Activated CD8-positive, alpha-beta T cell treated with anti-CD3 and anti-CD28 coated beads for 36 hours (primary cell): ENCODE results near the gene PMPCA. TPM values are rescaled to one million over a fixed set of nuclear protein-coding genes. Genes with fewer than 3 reads are reported as not detected.

Source experiments
- ATAC-seq: fragments of 200-7000 bp; cut with Tn5 transposase; one replicate; pipeline ENCODE4 v1.10.0; 2021; ENCODE audit warnings: mild to moderate bottlenecking, moderate library complexity
- CTCF ChIA-PET: fragments of 350-600 bp; sonication (Branson Sonifier 250); formaldehyde crosslinking; loops from one replicate; lab custom pipeline; 2021; ENCODE audit warnings: antibody characterized with exemption; lab: Charles Lee
- POLR2A ChIA-PET: fragments of 350-600 bp; sonication (Branson Sonifier 250); formaldehyde crosslinking; loops from one replicate; lab custom pipeline; 2021; ENCODE audit warnings: antibody characterized with exemption; lab: Charles Lee
- DNase-seq: peaks from one replicate; pipeline ENCODE4 v3.0.0-alpha.2; 2020
- H3K27ac Mint-ChIP-seq: one replicate; pipeline ENCODE4 v1.8.0; 2021; ENCODE audit warnings: mild to moderate bottlenecking, mixed read lengths
- H3K27me3 Mint-ChIP-seq: one replicate; pipeline ENCODE4 v1.8.0; 2021; ENCODE audit warnings: mixed read lengths
- H3K36me3 Mint-ChIP-seq: one replicate; pipeline ENCODE4 v1.8.0; 2021; ENCODE audit warnings: low read depth, mixed read lengths
- H3K4me1 Mint-ChIP-seq: one replicate; pipeline ENCODE4 v1.8.0; 2021; ENCODE audit warnings: low read depth, mixed read lengths
- H3K4me3 Mint-ChIP-seq: one replicate; pipeline ENCODE4 v1.8.0; 2021; ENCODE audit warnings: mild to moderate bottlenecking, moderate library complexity, mixed read lengths
- H3K9me3 Mint-ChIP-seq: one replicate; pipeline ENCODE4 v1.8.0; 2021; ENCODE audit warnings: mixed read lengths
- intact Hi-C: fragments of 100-400 bp; cut with micrococcal nuclease; formaldehyde crosslinking; loops from one replicate; pipeline ENCODE4 v1.10.0; 2022
- total RNA-seq, 2 experiments: library from RNA; stranded (reverse); gene quantifications; one replicate each; pipeline ENCODE4 v1.2.3, GENCODE V29; 2021
- TF ChIP-seq, protein P1 (sequence below): fragments of 200-600 bp; IDR thresholded peaks from one replicate; pipeline ENCODE4 v1.8.0; 2022; ENCODE audit warnings: antibody characterized with exemption, mild to moderate bottlenecking

PMPCA gene
- total RNA-seq, 2 experiments from 2014 or later = 128 to 140 TPM

DNA sequence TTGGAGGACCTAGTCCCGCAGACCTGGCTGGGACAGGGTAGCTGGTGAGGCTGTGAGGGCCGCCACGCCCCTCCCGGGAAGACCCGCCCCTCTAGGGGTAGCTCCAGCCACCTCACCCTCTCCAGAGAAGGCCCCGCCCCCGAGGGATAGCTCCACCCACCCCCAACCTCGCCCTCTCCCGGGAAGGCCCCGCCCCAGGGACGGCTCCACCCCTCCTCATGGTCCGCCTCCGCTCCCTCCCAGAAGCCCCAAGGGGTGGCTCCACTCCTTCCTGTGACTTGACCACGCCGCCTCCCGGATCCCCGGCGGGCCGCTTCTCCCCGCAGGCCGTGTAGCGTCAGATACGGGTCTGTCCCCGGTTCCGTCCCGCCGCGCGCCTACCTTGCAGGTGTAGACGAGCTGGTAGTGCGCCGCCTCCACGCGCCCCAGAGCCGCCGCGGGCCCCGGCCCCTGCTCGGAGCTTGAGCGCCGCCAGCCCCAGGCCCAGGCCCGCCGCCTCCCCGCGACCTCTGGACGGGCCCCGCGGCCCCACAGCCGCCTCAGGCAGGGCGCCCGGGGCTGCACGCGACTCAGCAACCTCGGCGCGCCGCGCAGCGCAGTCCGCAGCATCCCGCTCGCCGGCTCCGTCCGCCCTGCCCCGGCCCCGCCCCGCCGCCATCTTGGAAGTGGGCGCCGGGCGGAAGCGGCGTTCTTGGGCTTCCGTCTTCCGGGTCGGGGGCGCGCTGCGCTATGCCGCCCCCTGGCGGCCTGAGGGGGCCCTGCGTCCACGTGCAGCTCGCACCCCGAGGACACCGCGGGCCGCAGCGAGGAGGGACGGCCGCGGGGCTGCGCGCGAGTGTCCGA is 47.1 kb upstream of the PMPCA start, which contains the start of gene DNLZ:
DNLZ (minus strand) TSS at position 639 of the 843 bp plus-strand sequence; CDS start at position 609, 30 bp downstream.
- ChIA-PET CTCF (interaction anchor here (0.7 to 2.5 kb wide), 18 partner anchors 12 to 120 kb away, joined by 3 to 14 read pairs (median 4); partner anchors contain the start of genes ENTR1 and PMPCA), POLR2A (interaction anchor here (0.6 to 1.9 kb wide), 22 partner anchors 9 to 396 kb away, joined by 3 to 14 read pairs (median 4); partner anchors contain the start of genes CARD9, ENTR1, GPSM1 and PMPCA)
- H3K27ac Mint-ChIP-seq = peak within 1 kb of the TSS; percentile 89
- TF ChIP-seq, protein P1, sequence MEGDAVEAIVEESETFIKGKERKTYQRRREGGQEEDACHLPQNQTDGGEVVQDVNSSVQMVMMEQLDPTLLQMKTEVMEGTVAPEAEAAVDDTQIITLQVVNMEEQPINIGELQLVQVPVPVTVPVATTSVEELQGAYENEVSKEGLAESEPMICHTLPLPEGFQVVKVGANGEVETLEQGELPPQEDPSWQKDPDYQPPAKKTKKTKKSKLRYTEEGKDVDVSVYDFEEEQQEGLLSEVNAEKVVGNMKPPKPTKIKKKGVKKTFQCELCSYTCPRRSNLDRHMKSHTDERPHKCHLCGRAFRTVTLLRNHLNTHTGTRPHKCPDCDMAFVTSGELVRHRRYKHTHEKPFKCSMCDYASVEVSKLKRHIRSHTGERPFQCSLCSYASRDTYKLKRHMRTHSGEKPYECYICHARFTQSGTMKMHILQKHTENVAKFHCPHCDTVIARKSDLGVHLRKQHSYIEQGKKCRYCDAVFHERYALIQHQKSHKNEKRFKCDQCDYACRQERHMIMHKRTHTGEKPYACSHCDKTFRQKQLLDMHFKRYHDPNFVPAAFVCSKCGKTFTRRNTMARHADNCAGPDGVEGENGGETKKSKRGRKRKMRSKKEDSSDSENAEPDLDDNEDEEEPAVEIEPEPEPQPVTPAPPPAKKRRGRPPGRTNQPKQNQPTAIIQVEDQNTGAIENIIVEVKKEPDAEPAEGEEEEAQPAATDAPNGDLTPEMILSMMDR = peak; percentile 98
- peaks cover 7% of the 10 kb centered on the region for H3K36me3 Mint-ChIP-seq
- intact Hi-C loops = no loop called here
- peak within 1 kb of the TSS; percentile 81 for H3K4me3 Mint-ChIP-seq
- H3K27me3 Mint-ChIP-seq = no peaks in the 10 kb centered on the region
- H3K9me3 Mint-ChIP-seq = no peaks in the 10 kb centered on the region
- DNase-seq (peak; percentile 97), ATAC-seq (peak; percentile 95)
- H3K4me1 Mint-ChIP-seq = peaks cover 11% of the 10 kb centered on the region

DNA sequence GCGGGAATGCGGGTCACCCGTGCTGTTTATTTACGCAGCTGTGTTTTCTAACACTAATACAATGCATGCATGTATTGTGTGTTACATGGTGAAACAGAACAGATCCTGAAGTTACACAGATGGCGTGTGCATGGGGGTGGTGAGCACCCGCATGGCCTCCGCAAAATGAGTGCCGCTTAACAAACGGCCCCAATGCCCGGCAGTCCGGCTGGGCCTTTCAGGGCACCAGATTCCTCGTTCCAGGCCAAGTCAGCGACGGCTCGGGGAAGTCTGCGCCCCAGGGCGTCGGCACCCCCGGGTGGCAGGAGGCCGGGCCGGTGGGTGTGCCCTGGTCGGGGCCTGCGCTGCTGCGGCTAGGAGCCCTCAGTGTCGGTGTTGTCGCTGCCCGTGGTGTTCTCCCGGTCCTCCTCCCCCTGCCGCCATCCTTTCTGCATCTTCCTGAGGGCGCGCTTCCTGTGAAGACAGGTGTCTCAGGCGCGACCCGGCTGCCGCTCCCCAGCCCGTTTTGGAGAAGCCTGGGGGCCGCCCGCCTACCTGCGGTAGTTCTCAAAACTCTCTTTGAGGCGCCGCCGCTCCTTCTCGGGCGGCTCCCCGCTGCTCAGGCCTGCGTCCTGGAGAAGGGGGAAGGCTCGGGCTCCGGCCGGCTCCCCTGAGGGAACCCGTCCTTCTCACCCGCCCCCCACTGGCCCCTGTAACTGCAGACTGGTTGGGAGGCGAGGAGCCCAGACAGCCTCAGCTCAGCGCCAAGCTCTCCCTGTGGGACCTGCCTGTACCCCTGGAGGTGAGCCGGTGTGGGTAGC is 46.3 kb upstream of the PMPCA start:
- CTCF ChIA-PET = interaction anchor here (0.7 to 2.5 kb wide), 14 partner anchors 11 to 121 kb away, joined by 3 to 14 read pairs (median 4); partner anchors contain the start of genes ENTR1 and PMPCA
- Mint-ChIP-seq H3K27ac (no peak overlapping the region), H3K4me1 (peaks cover 11% of the 10 kb centered on the region), H3K9me3 (no peaks in the 10 kb centered on the region), H3K4me3 (peak overlapping the region; percentile 46), H3K27me3 (no peaks in the 10 kb centered on the region), H3K36me3 (peaks cover 7% of the 10 kb centered on the region)
- intact Hi-C loops = no loop called here
- TF ChIP-seq, protein P1 = peak; percentile 49
- POLR2A ChIA-PET = interaction anchor here (0.6 to 1.9 kb wide), 20 partner anchors 9 to 397 kb away, joined by 3 to 14 read pairs (median 4); partner anchors contain the start of genes CARD9, ENTR1, GPSM1 and PMPCA
- ATAC-seq = no peak
- DNase-seq = no peak

DNA sequence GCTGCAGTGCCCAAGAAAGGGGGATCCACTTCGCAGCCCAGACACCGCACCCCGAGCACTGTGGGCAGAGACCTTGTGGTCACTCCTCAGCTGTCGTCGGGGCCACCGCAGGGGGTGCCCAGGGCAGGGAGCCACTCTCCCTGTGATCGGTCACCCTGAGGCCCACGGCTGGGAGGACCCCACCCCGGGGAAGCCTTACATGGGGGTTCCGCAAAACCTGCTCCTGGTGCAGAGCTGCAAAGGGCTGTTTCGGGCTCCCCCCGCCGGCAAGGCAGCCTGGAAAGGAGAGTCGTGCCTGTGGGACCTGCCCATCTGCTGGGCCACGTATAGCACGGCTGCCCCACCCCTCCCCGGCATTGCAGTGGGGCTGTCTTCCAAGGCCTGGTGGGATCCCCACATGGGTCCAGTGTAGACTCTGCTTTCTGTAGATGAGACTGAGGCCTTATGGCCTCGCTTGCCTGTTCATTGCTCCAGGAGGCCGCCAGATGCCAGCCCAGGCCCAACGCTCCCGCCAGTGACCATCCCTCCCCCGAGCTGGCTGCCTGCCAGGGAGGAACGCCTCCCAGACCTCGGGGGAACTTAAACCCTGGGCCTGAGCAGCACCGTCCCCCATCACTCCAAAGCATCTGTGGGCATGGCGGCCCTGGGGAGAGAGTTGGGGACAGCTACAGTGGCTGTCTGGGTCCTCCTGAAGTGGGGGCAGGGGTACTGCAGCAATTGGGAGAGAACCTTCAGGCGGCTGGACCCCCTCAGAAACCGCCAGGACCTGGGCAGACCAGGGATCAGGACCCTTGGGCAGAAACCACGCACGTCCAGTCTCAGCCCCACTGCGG is 45.3 kb upstream of the PMPCA start:
- ChIA-PET POLR2A (interaction anchor here (1.0 to 1.7 kb wide), 4 partner anchors 10 to 44 kb away, joined by 3 to 10 read pairs (median 4); no protein-coding TSS in a partner anchor), CTCF (no interaction called here)
- Mint-ChIP-seq H3K27me3 (no peaks in the 10 kb centered on the region), H3K36me3 (peaks cover 7% of the 10 kb centered on the region), H3K4me3 (no peak overlapping the region), H3K27ac (no peak overlapping the region), H3K4me1 (peaks cover 11% of the 10 kb centered on the region), H3K9me3 (no peaks in the 10 kb centered on the region)
- ATAC-seq (no peak), DNase-seq (no peak)
- TF ChIP-seq, protein P1 = no peak
- intact Hi-C loops = no loop called here

DNA sequence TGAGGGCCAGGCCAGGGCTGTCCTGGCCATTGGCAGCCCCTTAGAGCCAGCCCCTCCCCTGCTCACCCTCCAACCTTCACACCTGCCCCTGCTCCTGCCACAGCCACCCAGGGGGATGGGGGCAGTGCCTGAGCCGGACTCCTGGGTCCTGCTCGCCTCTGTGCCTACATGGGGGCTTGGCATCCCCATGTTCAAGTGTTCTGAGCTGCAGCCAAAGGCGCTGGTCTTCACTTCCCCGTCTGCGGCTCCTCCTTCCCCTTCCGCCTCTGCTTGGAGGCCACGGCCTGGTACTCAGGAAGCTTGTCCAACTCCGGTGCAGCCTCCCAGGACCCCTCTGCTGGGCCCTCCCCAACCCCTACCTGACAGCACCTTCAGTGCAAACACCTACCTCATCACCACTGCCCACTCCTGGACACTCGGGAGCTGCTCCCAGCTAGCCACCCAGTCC is 44.7 kb upstream of the PMPCA start:
- Mint-ChIP-seq H3K4me1 (peaks cover 11% of the 10 kb centered on the region), H3K27me3 (no peaks in the 10 kb centered on the region), H3K27ac (no peak overlapping the region), H3K9me3 (no peaks in the 10 kb centered on the region), H3K36me3 (peaks cover 7% of the 10 kb centered on the region), H3K4me3 (no peak overlapping the region)
- CTCF ChIA-PET = interaction anchor here (1.1 kb wide), 1 partner anchor 53 kb away, joined by 4 read pairs; no protein-coding TSS in a partner anchor
- DNase-seq (no peak), ATAC-seq (no peak)
- POLR2A ChIA-PET = interaction anchor here (1.1 to 1.7 kb wide), 5 partner anchors 9 to 26 kb away, joined by 3 to 10 read pairs (median 5); no protein-coding TSS in a partner anchor
- intact Hi-C loops = no loop called here
- TF ChIP-seq, protein P1 = no peak
